SK-N-SH (cell line): Measurements from ENCODE around the gene SST.

Experiments
- EP300 ChIP-seq, 2 experiments: IDR thresholded peaks; 2 replicates each; pipeline versions ENCODE4 v1.4.0 to v1.6.1; 2012; ENCODE audit warnings: borderline replicate concordance in 1 of 2, low read depth in 1 of 2, low read length in 1 of 2
- JUND ChIP-seq: IDR thresholded peaks from 2 replicates; pipeline ENCODE4 v1.4.0; 2012
- NRF1 ChIP-seq: IDR thresholded peaks from 2 replicates; pipeline ENCODE4 v1.6.1; 2012; ENCODE audit warnings: low read depth, mild to moderate bottlenecking, low read length
- PBX3 ChIP-seq: IDR thresholded peaks from 2 replicates; pipeline ENCODE4; 2012
- RAD21 ChIP-seq: IDR thresholded peaks from 2 replicates; pipeline ENCODE4 v1.6.1; 2012; ENCODE audit warnings: mild to moderate bottlenecking, low read length
- RCOR1 ChIP-seq: fragments of 150-350 bp; IDR thresholded peaks from 2 replicates; pipeline ENCODE4 v1.6.1; 2017; ENCODE audit warnings: antibody characterized with exemption, low read length
- TAF1 ChIP-seq: IDR thresholded peaks from 2 replicates; pipeline ENCODE4 v1.6.1; 2012; ENCODE audit warnings: low read depth, mild to moderate bottlenecking, low read length, moderate library complexity, borderline replicate concordance
- TEAD4 ChIP-seq: IDR thresholded peaks from 2 replicates; pipeline ENCODE4 v1.4.0; 2012; ENCODE audit warnings: mild to moderate bottlenecking, borderline replicate concordance; ENCODE audit not compliant: insufficient read depth
- TF ChIP-seq, protein P1 (sequence below): fragments of 200-600 bp; sonication (generic); IDR thresholded peaks from 2 replicates; pipeline ENCODE4 v1.6.1; 2017; ENCODE audit warnings: antibody characterized with exemption, mild to moderate bottlenecking, moderate library complexity
- TF ChIP-seq, protein P2 (sequence below): IDR thresholded peaks from 2 replicates; pipeline ENCODE4 v1.4.0; 2012; ENCODE audit warnings: low read depth, borderline replicate concordance
- TF ChIP-seq, protein P3 (sequence below): IDR thresholded peaks from 2 replicates; pipeline ENCODE4 v1.6.1; 2012; ENCODE audit warnings: mild to moderate bottlenecking, low read depth, low read length, moderate library complexity

GRCh38 chr3:187640569-187641059 lies 29.6 kb downstream of the SST start:
- TF ChIP-seq RAD21, result no peak
- TF ChIP-seq, protein P1, sequence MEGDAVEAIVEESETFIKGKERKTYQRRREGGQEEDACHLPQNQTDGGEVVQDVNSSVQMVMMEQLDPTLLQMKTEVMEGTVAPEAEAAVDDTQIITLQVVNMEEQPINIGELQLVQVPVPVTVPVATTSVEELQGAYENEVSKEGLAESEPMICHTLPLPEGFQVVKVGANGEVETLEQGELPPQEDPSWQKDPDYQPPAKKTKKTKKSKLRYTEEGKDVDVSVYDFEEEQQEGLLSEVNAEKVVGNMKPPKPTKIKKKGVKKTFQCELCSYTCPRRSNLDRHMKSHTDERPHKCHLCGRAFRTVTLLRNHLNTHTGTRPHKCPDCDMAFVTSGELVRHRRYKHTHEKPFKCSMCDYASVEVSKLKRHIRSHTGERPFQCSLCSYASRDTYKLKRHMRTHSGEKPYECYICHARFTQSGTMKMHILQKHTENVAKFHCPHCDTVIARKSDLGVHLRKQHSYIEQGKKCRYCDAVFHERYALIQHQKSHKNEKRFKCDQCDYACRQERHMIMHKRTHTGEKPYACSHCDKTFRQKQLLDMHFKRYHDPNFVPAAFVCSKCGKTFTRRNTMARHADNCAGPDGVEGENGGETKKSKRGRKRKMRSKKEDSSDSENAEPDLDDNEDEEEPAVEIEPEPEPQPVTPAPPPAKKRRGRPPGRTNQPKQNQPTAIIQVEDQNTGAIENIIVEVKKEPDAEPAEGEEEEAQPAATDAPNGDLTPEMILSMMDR, result no peak
- no peak for TF ChIP-seq TAF1
- TF ChIP-seq, protein P2, sequence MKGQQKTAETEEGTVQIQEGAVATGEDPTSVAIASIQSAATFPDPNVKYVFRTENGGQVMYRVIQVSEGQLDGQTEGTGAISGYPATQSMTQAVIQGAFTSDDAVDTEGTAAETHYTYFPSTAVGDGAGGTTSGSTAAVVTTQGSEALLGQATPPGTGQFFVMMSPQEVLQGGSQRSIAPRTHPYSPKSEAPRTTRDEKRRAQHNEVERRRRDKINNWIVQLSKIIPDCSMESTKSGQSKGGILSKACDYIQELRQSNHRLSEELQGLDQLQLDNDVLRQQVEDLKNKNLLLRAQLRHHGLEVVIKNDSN, result no peak
- no peak for TF ChIP-seq EP300 (IDR thresholded peaks at IDR 0.05; ENCODE audit: borderline replicate concordance in 1 of 2, low read depth in 1 of 2, low read length in 1 of 2)
- TF ChIP-seq JUND, result no peak
- no peak for TF ChIP-seq RCOR1
- no peak for TF ChIP-seq TEAD4
- TF ChIP-seq, protein P3, sequence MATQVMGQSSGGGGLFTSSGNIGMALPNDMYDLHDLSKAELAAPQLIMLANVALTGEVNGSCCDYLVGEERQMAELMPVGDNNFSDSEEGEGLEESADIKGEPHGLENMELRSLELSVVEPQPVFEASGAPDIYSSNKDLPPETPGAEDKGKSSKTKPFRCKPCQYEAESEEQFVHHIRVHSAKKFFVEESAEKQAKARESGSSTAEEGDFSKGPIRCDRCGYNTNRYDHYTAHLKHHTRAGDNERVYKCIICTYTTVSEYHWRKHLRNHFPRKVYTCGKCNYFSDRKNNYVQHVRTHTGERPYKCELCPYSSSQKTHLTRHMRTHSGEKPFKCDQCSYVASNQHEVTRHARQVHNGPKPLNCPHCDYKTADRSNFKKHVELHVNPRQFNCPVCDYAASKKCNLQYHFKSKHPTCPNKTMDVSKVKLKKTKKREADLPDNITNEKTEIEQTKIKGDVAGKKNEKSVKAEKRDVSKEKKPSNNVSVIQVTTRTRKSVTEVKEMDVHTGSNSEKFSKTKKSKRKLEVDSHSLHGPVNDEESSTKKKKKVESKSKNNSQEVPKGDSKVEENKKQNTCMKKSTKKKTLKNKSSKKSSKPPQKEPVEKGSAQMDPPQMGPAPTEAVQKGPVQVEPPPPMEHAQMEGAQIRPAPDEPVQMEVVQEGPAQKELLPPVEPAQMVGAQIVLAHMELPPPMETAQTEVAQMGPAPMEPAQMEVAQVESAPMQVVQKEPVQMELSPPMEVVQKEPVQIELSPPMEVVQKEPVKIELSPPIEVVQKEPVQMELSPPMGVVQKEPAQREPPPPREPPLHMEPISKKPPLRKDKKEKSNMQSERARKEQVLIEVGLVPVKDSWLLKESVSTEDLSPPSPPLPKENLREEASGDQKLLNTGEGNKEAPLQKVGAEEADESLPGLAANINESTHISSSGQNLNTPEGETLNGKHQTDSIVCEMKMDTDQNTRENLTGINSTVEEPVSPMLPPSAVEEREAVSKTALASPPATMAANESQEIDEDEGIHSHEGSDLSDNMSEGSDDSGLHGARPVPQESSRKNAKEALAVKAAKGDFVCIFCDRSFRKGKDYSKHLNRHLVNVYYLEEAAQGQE, result no peak
- no peak for TF ChIP-seq PBX3
- TF ChIP-seq NRF1, result no peak
